Calu3 (cell line): ENCODE results near the gene TNFSF13B. TPM values are rescaled to one million over a fixed set of nuclear protein-coding genes. Genes with fewer than 3 reads are reported as not detected.

Experiments
- BruUV-seq: library from RNA; stranded (reverse); fragments of 400-500 nt; replicated peaks from 2 replicates; lab custom pipeline; 2021; lab: Mats Ljungman, UMichigan
- CTCF ChIA-PET: fragments of 300-600 bp; sonication (Branson Sonifier 250); formaldehyde crosslinking; loops from one replicate; lab custom pipeline; 2022; ENCODE audit warnings: antibody characterized with exemption; lab: Charles Lee
- DNase-seq: peaks from one replicate; pipeline ENCODE4 v3.0.0; 2022
- H3K27ac Mint-ChIP-seq: one replicate; pipeline ENCODE4 v1.8.0; 2022; ENCODE audit warnings: mixed read lengths; ENCODE audit not compliant: unreplicated experiment
- H3K27me3 Mint-ChIP-seq: one replicate; pipeline ENCODE4 v1.8.0; 2022; ENCODE audit warnings: mixed read lengths; ENCODE audit not compliant: unreplicated experiment
- H3K36me3 Mint-ChIP-seq: one replicate; pipeline ENCODE4 v1.8.0; 2022; ENCODE audit warnings: mild to moderate bottlenecking, moderate library complexity, mixed read lengths; ENCODE audit not compliant: insufficient read depth, unreplicated experiment
- H3K4me1 Mint-ChIP-seq: one replicate; pipeline ENCODE4 v1.8.0; 2022; ENCODE audit warnings: mild to moderate bottlenecking, low read depth, mixed read lengths; ENCODE audit not compliant: unreplicated experiment
- H3K4me3 Mint-ChIP-seq: one replicate; pipeline ENCODE4 v1.8.0; 2022; ENCODE audit warnings: mild to moderate bottlenecking, low read depth, moderate library complexity, mixed read lengths; ENCODE audit not compliant: unreplicated experiment
- H3K9me3 Mint-ChIP-seq: one replicate; pipeline ENCODE4 v1.8.0; 2022; ENCODE audit warnings: low read depth, mixed read lengths; ENCODE audit not compliant: unreplicated experiment
- CTCF ChIP-seq: fragments of 200-600 bp; IDR thresholded peaks from one replicate; pipeline ENCODE4 v1.8.0; 2022; ENCODE audit warnings: antibody characterized with exemption; ENCODE audit not compliant: unreplicated experiment
- intact Hi-C: fragments of 100-400 bp; cut with micrococcal nuclease; formaldehyde crosslinking; loops from one replicate; pipeline ENCODE4 v1.10.0; 2022; ENCODE audit not compliant: unreplicated experiment
- total RNA-seq: library from RNA; stranded (reverse); gene quantifications from 2 replicates; pipeline ENCODE4 v1.2.3, GENCODE V29; 2022

Gene TNFSF13B
- total RNA-seq, 1 experiment from 2014 or later, result 0.97 TPM

- Mint-ChIP-seq H3K4me1 (no peaks in the 10 kb centered on the region), H3K9me3 (no peaks in the 10 kb centered on the region), H3K27me3 (no peaks in the 10 kb centered on the region), H3K4me3 (no peak overlapping the region), H3K36me3 (no peaks in the 10 kb centered on the region), H3K27ac (no peak overlapping the region)
- CTCF ChIA-PET, result no interaction called here
- no peak for DNase-seq
- no TSS peak for BruUV-seq
- intact Hi-C loops, result no loop called here
- TF ChIP-seq CTCF, result no peak
These were observed 13.6 kb downstream of the TNFSF13B start for GRCh38 chr13:108283110-108283509.

DNA sequence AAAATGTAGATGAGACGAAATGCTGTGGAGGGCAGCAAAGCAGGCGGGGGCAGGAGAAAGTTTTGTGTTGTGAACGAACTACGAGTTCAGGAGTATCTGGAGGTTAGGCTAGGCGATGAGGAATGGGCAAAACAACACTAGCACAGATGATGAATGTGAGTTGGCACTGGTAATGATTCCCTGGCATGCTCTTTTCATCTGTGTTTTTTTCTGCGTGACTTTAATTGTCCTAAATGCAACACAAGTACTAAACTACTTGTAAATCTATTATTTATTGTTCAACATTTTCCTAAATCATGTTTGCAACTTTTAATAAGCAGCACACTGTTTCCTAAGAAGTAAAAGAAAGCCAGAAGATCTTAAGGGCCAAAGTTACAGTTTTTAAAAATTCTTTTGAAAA lies 19.2 kb downstream of the TNFSF13B start:
- Mint-ChIP-seq H3K4me3 (no peak overlapping the region), H3K9me3 (no peaks in the 10 kb centered on the region)
- CTCF ChIA-PET, result no interaction called here

DNA sequence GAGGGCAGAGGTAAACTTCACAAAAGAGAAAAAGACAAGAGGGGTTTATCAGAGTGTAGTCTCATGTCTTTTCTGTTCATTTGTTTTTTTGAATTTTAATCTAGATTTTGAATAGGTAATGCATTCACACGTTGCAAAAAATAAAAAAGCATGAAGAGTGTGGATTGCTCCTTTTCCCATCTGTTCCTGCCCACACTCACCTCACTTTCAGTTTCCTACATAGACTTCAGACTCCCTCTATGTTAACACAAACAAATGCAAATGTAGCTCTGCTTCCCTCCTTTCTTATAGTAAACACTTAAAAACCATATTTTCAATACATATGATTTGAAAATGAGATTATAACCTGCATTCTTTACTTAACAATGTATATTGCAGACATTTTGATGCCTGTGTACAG lies 20.3 kb downstream of the TNFSF13B start:
- Mint-ChIP-seq H3K27me3 (no peaks in the 10 kb centered on the region), H3K27ac (no peak overlapping the region), H3K4me1 (no peaks in the 10 kb centered on the region), H3K9me3 (no peaks in the 10 kb centered on the region), H3K36me3 (no peaks in the 10 kb centered on the region), H3K4me3 (no peak overlapping the region)
- intact Hi-C loops, result no loop called here
- no peak for DNase-seq
- TF ChIP-seq CTCF, result no peak
- BruUV-seq, result no TSS peak
- CTCF ChIA-PET, result no interaction called here

More for the DNA sequence above, 19.2 kb downstream of the TNFSF13B start:
- H3K27me3 Mint-ChIP-seq, result no peaks in the 10 kb centered on the region
- intact Hi-C loops, result no loop called here
- DNase-seq, result no peak
- no peaks in the 10 kb centered on the region for H3K4me1 Mint-ChIP-seq
- no peaks in the 10 kb centered on the region for H3K36me3 Mint-ChIP-seq
- BruUV-seq, result no TSS peak
- TF ChIP-seq CTCF, result no peak
- H3K27ac Mint-ChIP-seq, result no peak overlapping the region

DNA sequence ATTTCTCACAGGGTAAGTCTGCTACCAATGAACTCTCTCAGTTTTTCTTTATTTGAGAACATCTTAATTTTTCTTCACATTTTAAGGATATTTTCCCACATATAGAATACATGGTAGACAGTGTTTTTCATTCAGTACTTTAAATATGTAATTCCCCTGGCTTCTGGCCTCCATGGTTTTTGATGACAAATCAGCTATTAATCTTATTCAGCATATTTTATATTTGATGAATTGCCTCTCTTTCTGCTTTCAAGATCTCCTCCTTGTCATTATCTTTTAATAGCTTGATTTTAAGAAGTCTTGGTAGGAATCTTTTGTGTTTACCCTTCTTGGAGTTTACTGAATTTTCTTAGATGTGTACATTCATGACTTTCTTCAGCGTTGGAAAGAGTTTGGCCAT lies 27.6 kb downstream of the TNFSF13B start:
- H3K4me1 Mint-ChIP-seq, result no peaks in the 10 kb centered on the region
- no TSS peak for BruUV-seq
- H3K9me3 Mint-ChIP-seq, result no peaks in the 10 kb centered on the region
- CTCF ChIA-PET, result no interaction called here
- no peaks in the 10 kb centered on the region for H3K27me3 Mint-ChIP-seq
- intact Hi-C loops, result no loop called here
- no peak overlapping the region for H3K27ac Mint-ChIP-seq
- no peaks in the 10 kb centered on the region for H3K36me3 Mint-ChIP-seq
- DNase-seq, result no peak
- no peak overlapping the region for H3K4me3 Mint-ChIP-seq
- no peak for TF ChIP-seq CTCF
